Hepatocyte (in vitro differentiated cells): ENCODE results near the gene SLC25A34.

Experiments
- CTCF ChIP-seq: fragments of 200-600 bp; sonication (generic); IDR thresholded peaks from 2 replicates; pipeline ENCODE4 v1.5.1; 2016; ENCODE audit warnings: antibody characterized with exemption, mild to moderate bottlenecking; ENCODE audit not compliant: poor library complexity
- EZH2 ChIP-seq: fragments of 200-600 bp; sonication (generic); IDR thresholded peaks from 2 replicates; pipeline ENCODE4 v1.6.1; 2016; ENCODE audit warnings: antibody characterized with exemption, mild to moderate bottlenecking, borderline replicate concordance
- EZH2phosphoT487 ChIP-seq: fragments of 200-600 bp; sonication (generic); IDR thresholded peaks from one replicate; pipeline ENCODE4 v1.6.1; 2018; ENCODE audit warnings: antibody characterized with exemption, mild to moderate bottlenecking, low read depth, moderate library complexity; ENCODE audit not compliant: unreplicated experiment, severe bottlenecking

GRCh38 chr1:15705184-15705566 lies 30.9 kb upstream of the SLC25A34 start:
- no peak for TF ChIP-seq CTCF
- TF ChIP-seq EZH2 = no peak
- no peak for TF ChIP-seq EZH2phosphoT487
